ENCODE measurements around the gene CLDN9.

DNA sequence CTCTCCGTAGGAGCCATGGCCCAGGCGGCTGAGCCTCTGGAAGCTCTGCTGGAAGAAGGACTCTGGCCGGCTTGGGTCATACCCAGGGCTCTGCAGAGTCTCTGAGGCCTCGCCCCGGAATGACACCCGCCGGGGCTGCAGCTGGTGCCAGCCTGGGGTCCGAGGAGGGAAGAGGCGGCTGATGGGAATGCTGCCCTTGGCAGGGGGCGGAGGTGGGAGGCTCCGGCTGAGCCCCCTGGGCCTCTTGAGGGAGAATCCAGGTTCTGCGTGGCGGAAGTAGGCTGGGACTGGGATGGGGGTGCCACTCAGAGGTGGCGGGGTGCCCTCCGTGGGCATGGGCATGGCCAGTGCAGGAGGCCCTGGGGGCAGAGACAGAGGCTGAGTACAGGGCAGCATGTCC lies 36.0 kb upstream of the CLDN9 start:
- TF ChIP-seq, protein P1, sequence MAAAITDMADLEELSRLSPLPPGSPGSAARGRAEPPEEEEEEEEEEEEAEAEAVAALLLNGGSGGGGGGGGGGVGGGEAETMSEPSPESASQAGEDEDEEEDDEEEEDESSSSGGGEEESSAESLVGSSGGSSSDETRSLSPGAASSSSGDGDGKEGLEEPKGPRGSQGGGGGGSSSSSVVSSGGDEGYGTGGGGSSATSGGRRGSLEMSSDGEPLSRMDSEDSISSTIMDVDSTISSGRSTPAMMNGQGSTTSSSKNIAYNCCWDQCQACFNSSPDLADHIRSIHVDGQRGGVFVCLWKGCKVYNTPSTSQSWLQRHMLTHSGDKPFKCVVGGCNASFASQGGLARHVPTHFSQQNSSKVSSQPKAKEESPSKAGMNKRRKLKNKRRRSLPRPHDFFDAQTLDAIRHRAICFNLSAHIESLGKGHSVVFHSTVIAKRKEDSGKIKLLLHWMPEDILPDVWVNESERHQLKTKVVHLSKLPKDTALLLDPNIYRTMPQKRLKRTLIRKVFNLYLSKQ (tag by site-specific recombination; IDR thresholded peaks at IDR 0.05; ENCODE audit: borderline replicate concordance), result no peak
- no peak for TF ChIP-seq REPIN1 (tag by site-specific recombination; IDR thresholded peaks at IDR 0.05; ENCODE audit: low read depth)
- TF ChIP-seq ZNF423 (tag by site-specific recombination; IDR thresholded peaks at IDR 0.05), result no peak
- no peak for TF ChIP-seq ZNF629 (tag by site-specific recombination; IDR thresholded peaks at IDR 0.05)
- TF ChIP-seq SP2 (tag by site-specific recombination; IDR thresholded peaks at IDR 0.05), result no peak
- TF ChIP-seq, protein P2, sequence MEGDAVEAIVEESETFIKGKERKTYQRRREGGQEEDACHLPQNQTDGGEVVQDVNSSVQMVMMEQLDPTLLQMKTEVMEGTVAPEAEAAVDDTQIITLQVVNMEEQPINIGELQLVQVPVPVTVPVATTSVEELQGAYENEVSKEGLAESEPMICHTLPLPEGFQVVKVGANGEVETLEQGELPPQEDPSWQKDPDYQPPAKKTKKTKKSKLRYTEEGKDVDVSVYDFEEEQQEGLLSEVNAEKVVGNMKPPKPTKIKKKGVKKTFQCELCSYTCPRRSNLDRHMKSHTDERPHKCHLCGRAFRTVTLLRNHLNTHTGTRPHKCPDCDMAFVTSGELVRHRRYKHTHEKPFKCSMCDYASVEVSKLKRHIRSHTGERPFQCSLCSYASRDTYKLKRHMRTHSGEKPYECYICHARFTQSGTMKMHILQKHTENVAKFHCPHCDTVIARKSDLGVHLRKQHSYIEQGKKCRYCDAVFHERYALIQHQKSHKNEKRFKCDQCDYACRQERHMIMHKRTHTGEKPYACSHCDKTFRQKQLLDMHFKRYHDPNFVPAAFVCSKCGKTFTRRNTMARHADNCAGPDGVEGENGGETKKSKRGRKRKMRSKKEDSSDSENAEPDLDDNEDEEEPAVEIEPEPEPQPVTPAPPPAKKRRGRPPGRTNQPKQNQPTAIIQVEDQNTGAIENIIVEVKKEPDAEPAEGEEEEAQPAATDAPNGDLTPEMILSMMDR (tag by site-specific recombination; IDR thresholded peaks at IDR 0.05), result no peak
- no peak for TF ChIP-seq ZBTB8A (tag by site-specific recombination; IDR thresholded peaks at IDR 0.05)

All from HEK293 (cell line).